Smooth muscle cell of the brain vasculature (primary cell): Measurements from ENCODE around the gene GPC3.
"Not testable (repeated sequence)": the region's sequence is repeated elsewhere in the genome, so short reads cannot be mapped to it uniquely, and the experiment has no call there.

Experiments
- DNase-seq: peaks from one replicate; pipeline ENCODE4 v3.0.0-alpha.2; 2012; ENCODE audit warnings: low read depth, low spot score

GPC3 gene

DNA sequence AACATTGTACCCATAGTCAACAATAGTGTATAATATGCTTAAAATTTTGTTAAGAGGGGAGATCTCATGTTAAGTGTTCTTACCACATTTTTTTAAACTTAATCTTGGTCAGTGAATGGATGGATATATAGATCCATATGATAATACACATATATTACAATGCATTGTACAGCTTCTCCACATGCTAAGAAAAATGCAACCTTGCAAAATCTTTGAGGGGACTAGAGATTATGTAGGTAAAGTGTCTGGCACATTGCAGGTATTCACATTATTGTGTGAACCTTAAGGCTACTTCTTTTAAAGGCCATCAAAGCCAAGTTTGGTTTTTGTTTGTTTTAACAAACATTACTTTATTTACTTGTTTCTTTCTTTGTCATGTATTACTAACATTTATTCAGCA lies 10.4 kb upstream of the GPC3 start:
- no peak for DNase-seq

DNA sequence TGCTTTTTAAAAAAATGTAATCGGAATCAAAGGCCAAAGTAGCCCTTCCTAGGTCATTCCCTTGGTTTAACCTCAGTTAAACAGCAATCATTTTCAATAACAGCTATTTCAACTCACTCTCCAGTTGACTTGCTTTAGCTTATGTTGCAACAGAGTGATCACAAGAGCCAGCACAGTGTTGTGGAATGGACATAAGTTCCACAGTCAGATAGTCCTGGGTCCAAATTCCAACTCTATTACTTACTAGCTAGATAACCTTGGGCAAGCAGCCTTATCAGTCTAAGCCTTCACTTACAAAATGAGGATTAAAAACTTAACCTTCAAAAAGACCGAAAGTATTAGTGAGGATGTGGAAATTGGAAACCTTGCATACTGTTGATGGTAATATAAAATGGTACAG lies 9.2 kb upstream of the GPC3 start:
- DNase-seq, result no peak

DNA sequence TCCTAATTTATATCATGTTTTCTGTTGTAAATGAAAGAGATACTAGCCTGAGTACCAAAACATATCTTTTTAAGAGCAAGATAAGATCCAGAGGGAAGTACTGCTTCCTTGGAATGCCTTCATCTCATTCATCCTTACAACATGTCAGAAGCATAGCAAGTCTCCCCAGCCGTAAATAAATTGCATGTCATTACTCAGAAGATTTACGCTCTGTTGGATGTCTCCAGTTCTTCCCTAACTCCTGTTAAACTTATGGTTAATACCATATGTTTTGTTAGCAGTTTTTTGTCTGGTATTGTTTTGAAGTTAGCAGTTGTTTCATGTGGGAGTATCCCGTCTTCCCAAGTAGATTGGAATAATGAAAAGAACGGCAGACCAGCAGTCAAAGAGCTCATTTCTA lies 7.5 kb upstream of the GPC3 start:
- DNase-seq, result no peak

DNA sequence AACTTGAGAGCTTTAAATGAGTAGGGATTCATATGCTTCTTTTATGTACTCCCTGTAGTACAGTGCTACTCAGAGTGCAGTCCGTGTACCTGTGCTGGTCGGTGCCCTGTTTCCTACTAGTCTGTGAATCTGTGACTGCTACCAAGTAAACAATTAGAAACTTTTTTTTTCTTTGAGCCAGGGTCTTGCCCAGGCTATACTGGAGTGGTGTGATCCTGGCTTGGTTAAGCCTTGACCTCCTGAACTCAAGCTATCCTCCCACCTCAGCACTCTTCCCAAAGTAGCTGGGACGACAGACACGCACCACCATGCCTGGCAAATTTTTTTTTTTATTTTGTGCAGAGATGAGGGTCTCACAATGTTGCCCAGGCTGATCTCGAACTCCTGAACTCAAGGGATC lies 6.4 kb upstream of the GPC3 start:
- no peak for DNase-seq

DNA sequence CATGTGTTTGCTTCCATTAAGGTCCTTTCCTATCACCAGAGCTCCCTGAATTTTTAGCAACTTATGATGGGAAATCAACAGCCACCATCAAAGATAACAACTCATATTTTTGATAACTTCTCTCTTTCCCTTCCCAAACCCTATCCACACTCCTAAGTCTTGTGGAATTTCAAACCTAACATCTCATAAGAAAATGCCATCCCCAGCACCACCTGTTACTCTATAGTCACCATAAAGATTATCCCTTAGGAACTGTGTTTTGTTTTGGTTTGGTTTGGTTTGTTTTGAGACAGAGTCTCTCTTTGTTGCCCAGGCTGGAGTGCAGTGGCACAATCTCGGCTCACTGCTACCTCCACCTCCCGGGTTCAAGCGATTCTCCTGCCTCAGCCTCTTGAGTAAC lies 5.7 kb upstream of the GPC3 start:
- DNase-seq, result not testable (repeated sequence)

DNA sequence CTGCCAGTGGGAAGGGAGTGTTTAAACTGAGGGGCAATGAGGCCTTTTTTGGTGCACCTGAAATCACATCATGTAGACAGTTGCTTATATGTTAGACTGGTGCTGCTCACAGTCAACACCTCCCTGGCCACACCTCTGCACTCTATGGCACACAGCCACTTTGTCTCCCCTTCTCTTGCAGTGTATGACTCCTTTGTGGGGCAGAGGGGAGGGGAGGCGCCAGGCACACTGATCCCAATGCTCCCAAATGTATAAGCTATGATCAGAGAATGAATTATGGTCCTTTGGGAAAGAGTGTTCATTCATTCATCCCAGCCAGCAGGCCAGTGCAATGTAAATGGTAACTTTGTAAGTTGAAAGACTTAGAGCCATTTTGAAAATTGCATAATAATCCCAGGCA lies 4.6 kb upstream of the GPC3 start:
- no peak for DNase-seq

DNA sequence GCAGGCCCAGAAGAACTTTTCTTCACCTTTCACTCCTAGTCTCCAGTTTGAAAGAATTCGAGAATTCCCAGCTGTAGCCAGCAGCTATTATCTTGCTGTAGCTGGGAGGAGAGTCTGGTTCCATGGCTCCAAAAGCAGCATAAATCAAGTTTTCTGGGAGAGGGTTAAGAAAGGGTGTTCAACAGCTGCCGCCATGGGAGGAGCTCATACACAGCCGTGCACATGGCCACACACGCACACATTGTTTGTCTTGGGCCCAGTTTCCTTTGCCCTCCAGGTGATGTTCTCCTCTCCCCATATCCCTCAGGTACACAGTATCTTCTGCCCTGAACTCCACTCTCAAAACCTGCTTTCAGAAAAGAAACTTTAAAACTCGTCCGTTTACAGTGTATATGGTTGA lies 4.1 kb upstream of the GPC3 start:
- DNase-seq, result no peak

DNA sequence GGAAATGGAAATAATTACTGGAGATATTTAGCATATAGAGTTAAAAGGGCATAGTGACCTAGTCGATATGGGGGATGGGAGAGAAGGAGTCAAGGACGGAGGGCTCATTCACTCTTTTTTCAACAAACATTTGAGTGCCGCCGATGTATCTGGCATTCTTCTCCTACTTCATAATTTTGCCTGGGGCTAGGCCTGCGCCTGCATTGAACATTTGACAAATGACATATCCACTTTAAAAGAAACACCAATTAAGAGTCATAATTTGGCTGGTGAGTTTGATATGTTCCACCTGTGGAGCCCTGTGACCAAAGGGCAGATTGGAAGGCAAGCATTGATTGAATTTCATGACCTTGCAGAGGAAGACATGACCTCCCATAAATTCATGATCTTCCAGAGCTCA lies 2.6 kb upstream of the GPC3 start:
- DNase-seq, result no peak

DNA sequence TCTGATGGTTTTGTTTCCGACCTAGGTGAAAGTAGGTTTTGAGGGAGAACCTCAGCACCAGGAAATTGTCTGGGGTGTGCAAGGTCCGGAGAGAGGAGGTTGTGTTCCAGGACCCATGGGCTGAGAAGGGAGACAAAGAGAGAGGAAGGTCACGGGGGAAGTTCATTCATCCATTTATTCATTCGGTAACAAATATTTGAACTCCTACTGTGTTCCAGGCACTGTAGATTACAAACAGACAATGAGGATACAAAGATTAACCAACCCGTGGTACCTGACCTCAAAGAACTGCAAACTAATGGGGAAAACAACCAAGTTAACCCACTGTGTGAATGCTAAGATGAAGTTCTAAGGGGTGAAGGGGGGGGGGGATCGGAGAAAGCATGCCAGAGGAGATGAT lies 1.8 kb upstream of the GPC3 start:
- no peak for DNase-seq

DNA sequence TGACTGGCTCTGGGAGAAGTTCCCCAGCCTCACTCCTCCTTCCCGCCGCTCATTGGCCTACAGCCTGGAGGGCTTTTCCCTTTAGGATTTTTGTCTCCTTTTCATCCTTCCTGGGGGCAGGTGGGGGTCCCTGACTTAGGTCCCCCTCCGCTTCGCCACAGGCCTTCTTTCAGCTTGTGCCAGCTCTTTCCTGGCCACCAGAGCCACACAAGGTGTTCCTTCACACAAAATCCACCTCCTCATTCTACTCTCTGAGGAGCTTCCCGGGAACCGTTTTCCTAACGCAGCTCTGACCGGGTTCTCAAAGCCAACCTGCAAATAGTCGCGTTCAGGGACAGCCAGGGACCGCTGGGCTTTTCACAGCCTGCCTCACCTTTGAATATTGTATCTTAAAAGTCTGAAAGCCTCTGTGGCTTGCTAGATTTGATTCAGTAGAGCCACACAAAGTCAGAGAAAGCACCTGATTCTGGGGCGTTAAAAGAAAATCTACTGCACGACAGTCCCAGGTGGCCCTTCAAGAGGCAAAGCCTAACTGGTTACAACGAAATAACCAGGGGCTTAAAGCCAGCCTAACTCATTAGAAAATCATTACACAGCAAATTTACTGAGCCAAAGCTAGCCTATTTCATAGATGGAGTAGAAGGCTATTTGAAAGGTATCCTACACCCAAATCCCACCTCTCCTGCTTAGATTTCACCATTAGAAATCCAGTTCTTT lies 731 bp upstream of the GPC3 start:
- peak; percentile 2 for DNase-seq

DNA sequence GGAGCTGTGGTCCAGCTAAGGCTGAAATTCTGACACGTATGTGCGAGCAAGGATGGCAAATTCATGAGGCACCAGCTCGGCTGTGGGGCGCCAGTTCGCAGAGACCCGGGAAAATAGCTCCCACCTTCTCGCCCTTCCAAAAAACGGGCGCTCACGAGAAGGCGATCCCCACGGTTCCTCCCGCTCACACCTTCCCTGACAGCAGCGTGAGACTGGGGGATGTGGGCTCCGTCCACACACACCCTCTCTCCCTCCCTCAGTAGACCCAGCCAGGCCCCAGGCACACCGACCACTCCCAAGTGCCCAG lies 584 bp downstream of the GPC3 start:
- no peak for DNase-seq

DNA sequence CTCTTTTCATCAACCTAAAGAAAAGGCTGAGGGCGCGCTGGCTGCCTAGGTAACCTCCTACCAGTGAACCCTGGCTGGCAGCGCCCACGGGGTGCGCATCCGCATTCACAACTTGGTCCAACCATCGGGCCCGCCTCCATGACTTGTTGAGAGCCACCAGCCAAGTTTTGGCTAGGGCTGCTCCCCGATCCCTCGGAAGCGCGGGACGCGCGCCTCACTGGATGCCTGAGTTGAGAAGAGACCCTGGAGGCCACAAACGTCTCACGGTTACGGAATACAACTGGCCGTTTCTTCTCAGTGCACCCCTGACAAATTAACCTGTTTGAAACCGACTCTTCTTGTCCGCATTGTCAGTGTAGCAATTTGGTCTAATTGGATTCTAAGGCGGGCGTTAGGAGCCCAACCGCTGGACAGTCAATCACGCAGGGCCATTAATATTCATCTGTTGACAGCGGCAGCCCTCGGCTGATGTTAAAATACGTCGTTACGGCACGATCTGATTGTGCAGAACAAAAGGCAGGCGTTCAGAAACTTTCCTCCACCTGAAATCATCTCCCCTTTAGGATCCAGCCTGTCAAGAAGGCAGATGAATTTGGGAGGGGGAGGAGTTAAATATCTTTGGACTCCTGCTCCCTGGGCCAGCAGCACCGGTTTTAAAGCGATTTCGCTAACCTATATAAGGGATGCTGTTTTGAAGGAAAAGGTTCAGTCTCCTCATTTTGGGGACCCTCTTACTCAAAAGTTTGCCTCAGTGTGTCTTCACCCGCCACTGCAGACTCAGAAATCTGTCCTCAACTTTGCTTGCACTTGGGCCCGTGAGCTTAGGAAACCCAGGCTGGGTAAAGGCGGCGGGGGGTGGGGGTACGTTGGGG lies 1.2 kb downstream of the GPC3 start:
- no peak for DNase-seq

DNA sequence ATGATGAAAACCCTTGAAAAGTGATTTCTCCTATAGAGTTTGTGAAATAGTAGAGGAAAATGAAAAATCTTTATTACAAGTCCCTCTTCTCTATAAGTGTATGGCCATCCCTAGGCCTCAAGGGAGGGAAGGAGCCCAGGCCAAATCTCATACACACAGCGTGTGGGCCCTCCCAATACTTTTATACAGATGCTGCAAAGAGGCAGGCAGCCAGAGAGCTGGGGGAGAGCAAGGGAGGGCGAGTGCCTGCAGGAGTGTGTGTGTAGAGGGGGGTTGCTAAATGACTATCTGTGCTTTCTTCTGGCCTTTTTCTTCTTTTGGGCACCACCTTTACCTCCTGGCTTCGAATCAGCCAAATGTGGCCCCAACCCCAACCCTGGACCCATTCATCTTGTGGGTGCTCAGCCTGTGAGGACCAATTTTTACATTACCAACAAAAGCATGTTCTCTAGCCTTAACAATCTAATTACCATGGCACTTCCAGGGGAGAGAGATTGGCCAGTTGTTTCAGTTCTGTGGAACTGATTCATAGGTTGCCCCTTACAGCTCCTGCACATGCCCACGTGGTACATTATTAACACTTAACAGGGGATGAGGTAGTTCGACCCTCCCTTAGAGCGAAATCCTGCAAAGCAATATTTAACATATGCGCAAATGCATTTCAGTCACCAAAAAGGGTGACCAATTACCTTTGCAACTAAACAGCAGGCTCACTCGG lies 2.0 kb downstream of the GPC3 start:
- DNase-seq, result no peak

DNA sequence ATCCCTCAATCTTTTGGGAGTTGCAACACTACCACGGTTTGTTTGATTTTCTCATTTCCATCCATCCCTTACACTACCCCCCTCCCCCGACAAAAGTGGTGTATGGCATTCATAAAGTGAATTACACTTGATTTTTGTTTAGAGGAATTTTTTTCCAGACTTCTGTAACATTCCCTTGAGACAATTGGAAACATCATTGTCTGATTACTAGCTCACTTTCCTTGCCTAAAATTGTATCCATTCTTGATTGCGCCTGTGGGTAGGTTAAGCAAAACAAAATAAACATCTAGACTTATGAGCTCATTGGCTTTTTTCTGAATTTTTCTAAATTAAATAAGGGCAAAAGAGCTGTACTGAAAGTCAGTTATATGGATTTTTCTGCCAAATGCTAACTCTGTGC lies 3.5 kb downstream of the GPC3 start:
- DNase-seq, result no peak

DNA sequence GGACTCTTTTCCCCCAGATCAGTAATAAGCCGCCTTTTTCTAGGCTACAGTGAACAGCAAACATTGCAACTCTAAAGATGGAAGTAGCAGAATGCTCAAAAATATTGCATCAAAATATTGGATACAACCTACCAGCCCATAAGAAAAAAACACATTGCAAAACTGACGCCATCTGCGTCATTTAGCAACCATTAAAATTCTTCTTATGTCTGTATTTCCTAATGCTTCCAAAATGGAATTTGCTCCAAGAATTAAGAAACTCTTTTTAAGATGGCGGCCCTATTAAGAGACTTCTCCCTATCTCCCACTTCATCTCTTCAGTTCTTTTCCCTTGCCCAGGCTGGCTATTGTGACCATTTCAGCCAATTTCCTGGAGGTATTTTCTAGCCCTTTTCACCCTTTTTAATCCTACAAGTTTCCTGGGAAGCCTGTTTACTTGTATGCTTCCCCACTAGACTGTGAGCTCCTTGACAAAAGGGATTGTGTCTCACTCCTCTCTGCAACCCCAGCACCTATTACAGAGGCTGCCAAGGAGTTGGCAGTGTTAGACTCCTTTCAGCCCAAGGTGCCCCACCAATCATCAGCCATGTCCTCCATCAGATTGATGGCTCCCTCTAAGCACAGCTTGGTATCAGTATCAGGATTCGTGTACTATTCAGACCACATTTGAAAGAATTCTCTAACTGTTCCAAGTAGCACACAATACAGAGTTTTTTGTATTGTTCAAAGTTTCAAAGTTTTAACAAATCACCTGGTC lies 4.4 kb downstream of the GPC3 start:
- no peak for DNase-seq

DNA sequence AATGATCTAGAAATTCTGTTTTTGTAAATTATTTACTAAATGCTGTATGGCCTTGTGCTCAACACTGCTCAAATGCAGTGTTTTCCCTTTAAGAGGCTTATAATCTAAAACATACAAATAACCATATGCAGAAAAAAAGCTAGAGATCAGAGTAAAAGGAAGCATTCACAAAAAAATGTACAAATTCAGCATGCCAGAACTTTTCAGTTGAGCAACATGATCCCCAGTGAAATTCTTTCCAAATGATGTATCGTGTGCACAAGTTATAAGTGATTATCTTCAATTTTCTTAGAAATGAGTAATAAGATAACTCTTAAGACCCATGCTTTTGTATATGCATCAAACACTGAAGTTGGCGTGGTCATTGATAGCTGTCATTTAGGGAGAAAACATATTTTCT lies 5.0 kb downstream of the GPC3 start:
- DNase-seq, result no peak

DNA sequence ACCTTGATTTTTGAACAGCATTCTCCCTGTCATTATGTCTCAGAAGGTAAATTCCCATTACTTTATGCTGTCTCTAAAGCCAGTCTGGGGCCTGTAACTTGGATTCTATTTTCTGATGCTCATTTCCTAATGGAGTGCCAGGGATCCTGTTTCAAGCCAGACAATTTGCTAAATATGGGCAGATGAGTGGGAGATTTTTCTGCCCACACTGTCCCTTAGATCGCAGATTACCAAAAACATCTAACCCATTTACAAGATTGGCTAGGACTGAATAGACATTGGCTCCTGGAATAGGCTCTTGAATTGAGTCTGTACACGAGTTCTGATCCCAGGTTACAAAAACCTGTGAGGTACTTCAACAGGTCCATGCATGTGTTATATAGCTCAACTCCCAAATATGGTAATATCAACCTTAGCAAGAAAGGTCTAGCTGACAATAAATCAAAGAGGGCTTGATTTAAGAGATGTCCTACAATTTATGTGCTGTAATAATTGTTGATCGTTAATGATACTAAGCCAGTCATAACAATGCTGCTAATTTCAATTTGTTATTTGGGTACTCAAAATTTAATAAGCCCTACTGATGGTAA lies 5.7 kb downstream of the GPC3 start:
- no peak for DNase-seq

DNA sequence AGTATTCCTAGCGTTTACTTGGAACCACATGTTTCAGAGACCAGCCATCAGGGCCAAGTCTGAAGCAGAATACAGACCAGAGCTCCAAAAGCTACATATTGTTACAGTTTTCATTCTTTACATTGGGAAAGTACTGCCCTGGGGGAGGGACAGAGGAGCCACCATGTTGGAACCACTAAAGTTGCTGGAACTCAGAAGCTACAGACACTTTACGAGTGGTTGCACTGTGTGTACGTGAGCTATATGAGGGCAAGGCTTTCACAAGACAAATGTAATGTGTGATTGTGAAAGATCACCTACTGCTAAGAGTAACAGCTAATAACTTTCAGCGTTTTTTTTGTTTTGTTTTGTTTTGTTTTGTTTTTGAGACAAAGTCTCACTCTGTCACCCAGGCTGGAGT lies 11.7 kb downstream of the GPC3 start:
- no peak for DNase-seq

DNA sequence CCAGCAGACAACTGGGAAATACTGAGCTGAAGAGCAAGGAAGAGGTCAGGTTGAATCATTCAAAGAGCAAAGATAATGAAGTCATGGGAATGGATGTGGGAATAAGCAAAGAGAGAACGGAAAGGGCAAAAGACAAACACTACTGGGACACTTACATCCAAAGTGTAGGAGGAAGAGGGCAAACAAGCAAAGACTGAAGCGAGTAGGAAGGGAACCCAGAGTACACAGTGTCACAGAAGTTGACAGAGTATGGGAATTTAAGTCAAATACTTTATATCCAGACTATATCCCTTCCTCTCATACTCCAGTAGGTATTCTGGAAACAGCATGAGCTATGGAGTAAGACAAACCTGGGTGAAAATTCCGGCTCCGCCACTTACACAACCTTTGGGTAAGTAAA lies 12.5 kb downstream of the GPC3 start:
- DNase-seq, result no peak

DNA sequence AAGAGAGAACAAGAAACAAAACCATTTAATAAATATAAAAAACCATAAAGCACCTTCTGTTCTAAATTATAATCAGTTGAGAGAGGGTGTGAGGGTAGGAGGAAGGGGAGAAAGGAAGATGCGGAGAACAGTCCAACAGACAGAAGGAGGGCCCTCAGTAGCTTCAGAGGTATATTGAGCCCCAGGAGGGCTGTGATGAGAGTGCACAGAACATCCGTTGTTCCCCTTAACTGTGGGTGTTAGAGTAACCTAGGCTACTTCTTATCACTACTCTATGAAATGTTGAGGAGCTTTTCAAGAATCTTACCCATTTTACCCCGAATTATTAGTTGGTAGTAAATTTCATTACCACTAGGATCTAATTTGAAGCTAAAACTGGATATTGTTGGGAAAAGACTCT lies 13.8 kb downstream of the GPC3 start:
- DNase-seq, result no peak

DNA sequence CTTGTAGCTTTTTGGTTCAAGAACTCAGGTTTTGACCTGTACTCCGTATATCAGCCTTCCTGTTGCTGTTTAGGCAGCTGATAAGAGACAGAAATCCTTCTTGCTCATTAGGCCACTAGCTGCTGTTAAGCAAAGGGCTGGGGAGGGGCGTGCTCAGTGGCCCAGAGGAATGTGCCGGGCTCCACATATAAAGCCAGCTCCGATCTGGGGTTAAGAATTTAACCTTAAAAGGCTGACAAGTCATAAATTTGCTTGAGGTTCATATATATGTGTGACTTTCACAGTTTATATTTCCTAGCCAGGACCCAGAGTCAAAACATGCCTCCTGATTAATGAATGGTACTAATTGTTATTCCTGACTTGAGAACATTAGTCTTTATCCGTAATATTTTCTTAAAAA lies 15.3 kb downstream of the GPC3 start:
- no peak for DNase-seq

DNA sequence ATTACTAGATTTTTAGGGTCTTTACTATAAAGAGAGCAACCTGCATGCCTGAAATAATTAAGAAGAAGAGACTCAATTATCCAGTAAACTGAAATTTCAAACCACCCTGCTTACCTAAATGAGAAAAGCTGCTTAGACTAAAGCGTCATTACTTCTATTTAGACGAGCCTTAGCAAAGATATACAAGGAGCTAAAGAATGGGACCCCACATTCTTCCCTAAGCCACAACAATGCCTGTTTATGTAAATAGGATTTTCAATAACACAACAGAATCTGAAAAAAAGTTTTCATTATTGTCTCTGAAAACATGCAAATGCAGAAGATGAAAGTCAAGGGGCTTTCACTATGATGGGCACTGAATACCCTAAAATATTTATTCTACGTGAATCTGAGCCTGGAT lies 16.2 kb downstream of the GPC3 start:
- no peak for DNase-seq
